Measurements from ENCODE around the gene IFNA13.
"Not testable (repeated sequence)": the region's sequence is repeated elsewhere in the genome, so short reads cannot be mapped to it uniquely, and the experiment has no call there.

Gene IFNA13

DNA sequence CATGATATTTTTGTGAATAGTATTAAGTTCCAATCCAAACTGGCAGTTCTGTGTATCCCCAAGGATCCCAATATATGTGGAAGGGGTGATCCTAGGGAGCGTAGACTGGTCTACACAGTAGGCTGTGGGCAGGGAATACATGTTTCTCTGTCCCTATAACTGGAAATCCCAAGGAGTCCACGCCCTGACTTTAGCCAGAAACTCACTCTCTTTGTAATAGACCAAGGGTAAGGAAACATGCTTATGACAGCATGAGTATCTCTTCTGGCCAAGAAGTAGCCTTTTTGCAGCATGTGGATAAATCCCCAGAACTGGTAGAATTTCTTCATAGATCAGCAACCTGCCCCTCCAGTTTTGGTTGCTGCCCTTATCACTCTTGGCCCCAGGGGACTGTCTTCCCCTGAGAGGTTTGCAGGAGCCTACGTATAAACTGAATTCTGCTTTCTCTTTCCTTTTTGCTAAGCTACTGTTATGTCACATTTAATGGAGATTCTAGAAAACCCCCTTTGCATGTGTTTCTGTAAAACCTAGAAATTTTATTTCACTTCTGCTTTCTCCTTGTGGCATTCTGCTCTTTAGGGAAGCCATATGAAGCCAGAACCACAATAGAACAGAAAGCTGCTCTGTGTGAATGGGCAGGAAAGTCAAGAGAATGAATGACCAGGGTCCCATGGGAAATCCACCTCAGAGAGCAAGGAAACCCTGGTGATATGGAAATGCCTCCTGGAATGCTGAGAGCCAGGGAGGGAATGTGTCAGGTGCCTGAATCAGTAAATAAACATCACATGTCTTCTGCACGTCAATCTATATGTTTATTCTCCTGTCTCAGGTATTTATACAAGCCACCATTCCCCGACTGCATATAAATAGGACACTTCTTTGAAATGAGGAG, 13.8 kb upstream of the IFNA13 start:
- TF ChIP-seq MAX (IDR thresholded peaks at IDR 0.05; ENCODE audit: low read depth, low read length) = no peak
- 0 out of 2 replicates have a peak, but pooled peaks have one; percentile 30 for TF ChIP-seq MYC (IDR thresholded peaks at IDR 0.05; ENCODE audit: low read depth, low read length)
- DNase-seq (ENCODE audit: low read depth) = peak; percentile 94
- peak overlapping the region; percentile 41 for H3K4me3 ChIP-seq (ENCODE audit: low read depth, low read length)

- H3K4me3 ChIP-seq (ENCODE audit: low read depth, low read length); DNase-seq (ENCODE audit: low read depth): not testable (repeated sequence)
Observed at GRCh38 chr9:21371467-21371866, 3.6 kb upstream of the IFNA13 start.

GRCh38 chr9:21367169-21367568, 688 bp downstream of the IFNA13 start:
- DNase-seq (ENCODE audit: low read depth); H3K4me3 ChIP-seq (ENCODE audit: low read depth, low read length): not testable (repeated sequence)

DNA sequence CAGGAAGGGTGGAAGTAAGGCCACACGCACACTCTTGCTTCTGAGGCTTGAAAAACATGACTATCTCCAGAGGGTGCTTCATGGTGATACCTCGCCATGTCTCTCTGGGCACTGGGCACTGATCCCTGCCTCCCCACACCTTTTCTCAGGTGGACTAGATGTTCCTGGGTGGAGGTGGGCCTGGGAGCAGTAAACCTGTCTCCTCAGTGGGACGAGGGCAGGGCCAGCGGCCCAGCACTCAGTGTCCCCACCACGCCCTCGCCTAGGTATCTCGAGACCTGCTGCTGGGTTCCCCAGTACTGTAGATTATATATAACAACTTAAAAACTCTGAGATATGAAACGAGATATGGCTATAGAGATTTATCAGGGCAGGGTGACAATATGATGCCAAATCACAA, 5.6 kb downstream of the IFNA13 start:
- no peak for DNase-seq (ENCODE audit: low read depth)
- no peak overlapping the region for H3K4me3 ChIP-seq (ENCODE audit: low read depth, low read length)
- TF ChIP-seq MAX (IDR thresholded peaks at IDR 0.05; ENCODE audit: low read depth, low read length) (no peak), POLR2A (IDR thresholded peaks at IDR 0.05; ENCODE audit: extremely low read depth, insufficient read length) (no peak), MYC (IDR thresholded peaks at IDR 0.05; ENCODE audit: low read depth, low read length) (no peak), CTCF (IDR thresholded peaks at IDR 0.05; ENCODE audit: low read depth, low read length) (no peak)

DNA sequence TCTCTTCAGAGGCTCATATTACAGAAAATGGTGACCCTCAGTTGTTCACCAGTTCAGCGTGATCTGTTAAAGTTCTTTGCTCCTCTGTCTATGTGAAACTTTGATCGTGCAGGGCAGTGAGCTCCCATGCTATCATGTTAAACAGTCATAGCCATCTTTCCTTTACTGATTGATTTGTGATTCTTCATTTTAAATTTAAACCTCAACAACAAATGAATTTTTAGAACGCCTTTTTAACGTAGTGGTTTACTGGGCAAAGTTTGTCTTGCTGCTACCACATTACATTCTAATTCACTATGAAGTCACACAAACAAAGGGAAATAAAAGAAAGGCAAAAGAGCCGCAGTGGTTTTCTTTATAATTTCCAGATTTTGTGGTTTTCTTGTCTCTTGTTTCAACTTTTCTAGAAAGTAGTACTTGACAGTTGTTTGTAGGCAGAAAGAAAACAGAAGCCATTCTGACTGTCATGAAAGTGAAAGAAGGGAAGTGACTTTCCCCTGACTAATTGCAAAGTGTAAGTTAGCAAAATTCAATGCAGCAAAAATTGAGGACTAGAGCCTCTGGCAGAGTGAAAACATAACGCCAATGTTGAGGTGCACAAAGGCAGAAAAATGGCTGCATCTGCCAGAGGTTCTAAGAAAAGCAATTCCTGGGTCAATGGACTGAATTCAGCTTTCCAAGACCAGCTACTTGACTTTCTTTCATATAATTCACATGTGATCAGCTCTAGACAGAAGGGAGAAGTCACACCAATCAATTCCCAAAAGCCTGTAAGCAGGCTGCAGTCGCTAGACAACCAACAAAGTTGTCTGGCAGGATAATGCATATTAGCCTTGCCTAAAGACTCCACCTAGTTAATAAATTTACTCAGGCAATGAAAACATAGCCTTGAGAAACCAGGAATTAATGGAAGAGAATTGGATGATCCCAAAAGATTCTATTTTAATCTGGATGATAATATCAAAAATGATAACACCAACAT, 10.1 kb downstream of the IFNA13 start:
- TF ChIP-seq POLR2A (IDR thresholded peaks at IDR 0.05; ENCODE audit: extremely low read depth, insufficient read length) (no peak), MYC (IDR thresholded peaks at IDR 0.05; ENCODE audit: low read depth, low read length) (no peak), CTCF (IDR thresholded peaks at IDR 0.05; ENCODE audit: low read depth, low read length) (no peak), MAX (IDR thresholded peaks at IDR 0.05; ENCODE audit: low read depth, low read length) (no peak)
- H3K4me3 ChIP-seq (ENCODE audit: low read depth, low read length) = no peak overlapping the region
- peak; percentile 66 for DNase-seq (ENCODE audit: low read depth)

DNA sequence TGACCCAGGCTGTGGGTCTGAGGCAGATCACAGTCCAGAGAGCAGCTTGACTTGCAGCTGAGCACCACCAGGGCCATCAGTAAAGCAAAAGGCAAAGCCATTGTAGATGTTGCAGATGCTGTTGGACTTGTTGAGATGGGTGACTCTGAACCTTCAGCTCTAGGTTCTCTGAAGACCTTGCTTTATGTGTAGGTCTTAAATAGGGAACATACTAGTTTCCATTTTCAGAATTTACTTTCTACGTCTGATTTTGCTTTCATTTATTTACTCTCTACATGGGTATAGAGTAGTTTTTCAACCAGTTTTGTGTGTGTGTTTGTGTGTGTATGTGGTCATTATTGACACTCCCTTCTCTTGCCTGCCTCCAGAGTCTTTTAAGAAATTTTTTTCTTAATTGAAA, 17.1 kb downstream of the IFNA13 start, which contains the start of gene IFNA6:
Gene IFNA6, minus strand, starts transcription at position 101 of the 400 bp plus-strand sequence. Its CDS starts 0 bp downstream, at position 101.
- no peak within 1 kb of the TSS for H3K4me3 ChIP-seq (ENCODE audit: low read depth, low read length)
- TF ChIP-seq MYC (IDR thresholded peaks at IDR 0.05; ENCODE audit: low read depth, low read length) (no peak), CTCF (IDR thresholded peaks at IDR 0.05; ENCODE audit: low read depth, low read length) (no peak), POLR2A (IDR thresholded peaks at IDR 0.05; ENCODE audit: extremely low read depth, insufficient read length) (no peak), MAX (IDR thresholded peaks at IDR 0.05; ENCODE audit: low read depth, low read length) (no peak)
- no peak for DNase-seq (ENCODE audit: low read depth)

- TF ChIP-seq MAX (IDR thresholded peaks at IDR 0.05; ENCODE audit: low read depth, low read length) (no peak), CTCF (IDR thresholded peaks at IDR 0.05; ENCODE audit: low read depth, low read length) (no peak), POLR2A (IDR thresholded peaks at IDR 0.05; ENCODE audit: extremely low read depth, insufficient read length) (no peak), MYC (IDR thresholded peaks at IDR 0.05; ENCODE audit: low read depth, low read length) (no peak)
- no peak for DNase-seq (ENCODE audit: low read depth)
- no peak overlapping the region for H3K4me3 ChIP-seq (ENCODE audit: low read depth, low read length)
Observed at GRCh38 chr9:21348430-21348970, 19.4 kb downstream of the IFNA13 start.

Measured in NB4 (cell line).